MCF 10A (cell line): ENCODE results near the gene TCAIM. TPM values are rescaled to one million over a fixed set of nuclear protein-coding genes. Genes with fewer than 3 reads are reported as not detected.

ENCODE experiments used
- BruUV-seq: library from RNA; stranded (reverse); fragments of 400-500 nt; replicated peaks from 2 replicates; lab custom pipeline; 2021; lab: Mats Ljungman, UMichigan
- CTCF ChIA-PET: fragments of 300-600 bp; sonication (Branson Sonifier 250); formaldehyde crosslinking; extraction: SDS; loops from one replicate; lab custom pipeline; 2021; ENCODE audit warnings: antibody characterized with exemption, inconsistent platforms; lab: Yijun Ruan, JAX
- POLR2A ChIA-PET: fragments of 300-600, 350-650 bp; sonication (Branson Sonifier 250); formaldehyde crosslinking; extraction: SDS; loops from one replicate; lab custom pipeline; 2020; ENCODE audit warnings: antibody characterized with exemption, inconsistent platforms; lab: Yijun Ruan, JAX
- DNase-seq: peaks from one replicate; pipeline ENCODE4 v3.0.0-alpha.2; 2018; ENCODE audit not compliant: unreplicated experiment
- H3K27ac Mint-ChIP-seq: one replicate; pipeline ENCODE4 v1.8.0; 2022; ENCODE audit warnings: mild to moderate bottlenecking, low read depth, mixed read lengths; ENCODE audit not compliant: unreplicated experiment
- H3K27me3 Mint-ChIP-seq: one replicate; pipeline ENCODE4 v1.8.0; 2022; ENCODE audit warnings: mixed read lengths; ENCODE audit not compliant: insufficient read depth, unreplicated experiment
- H3K36me3 Mint-ChIP-seq: one replicate; pipeline ENCODE4 v1.8.0; 2022; ENCODE audit warnings: mild to moderate bottlenecking, moderate library complexity, mixed read lengths; ENCODE audit not compliant: insufficient read depth, unreplicated experiment
- H3K4me1 Mint-ChIP-seq: one replicate; pipeline ENCODE4 v1.8.0; 2022; ENCODE audit warnings: mixed read lengths; ENCODE audit not compliant: insufficient read depth, unreplicated experiment
- H3K4me3 Mint-ChIP-seq: one replicate; pipeline ENCODE4 v1.8.0; 2022; ENCODE audit warnings: mild to moderate bottlenecking, moderate library complexity, mixed read lengths; ENCODE audit not compliant: unreplicated experiment
- H3K9me3 Mint-ChIP-seq: one replicate; pipeline ENCODE4 v1.8.0; 2022; ENCODE audit warnings: mixed read lengths; ENCODE audit not compliant: unreplicated experiment
- intact Hi-C: fragments of 100-400 bp; cut with micrococcal nuclease; formaldehyde crosslinking; loops from 2 replicates; pipeline ENCODE4 v1.14.1; 2022
- total RNA-seq: library from RNA; stranded (reverse); gene quantifications from 2 replicates; pipeline ENCODE4 v1.2.3, GENCODE V29; 2022
- TF ChIP-seq, protein P1 (sequence below): fragments of 200-600 bp; IDR thresholded peaks from one replicate; pipeline ENCODE4 v1.8.0; 2022; ENCODE audit warnings: antibody characterized with exemption, mild to moderate bottlenecking; ENCODE audit not compliant: unreplicated experiment

The TCAIM gene
- total RNA-seq, 1 experiment from 2014 or later = 26.6 TPM

DNA sequence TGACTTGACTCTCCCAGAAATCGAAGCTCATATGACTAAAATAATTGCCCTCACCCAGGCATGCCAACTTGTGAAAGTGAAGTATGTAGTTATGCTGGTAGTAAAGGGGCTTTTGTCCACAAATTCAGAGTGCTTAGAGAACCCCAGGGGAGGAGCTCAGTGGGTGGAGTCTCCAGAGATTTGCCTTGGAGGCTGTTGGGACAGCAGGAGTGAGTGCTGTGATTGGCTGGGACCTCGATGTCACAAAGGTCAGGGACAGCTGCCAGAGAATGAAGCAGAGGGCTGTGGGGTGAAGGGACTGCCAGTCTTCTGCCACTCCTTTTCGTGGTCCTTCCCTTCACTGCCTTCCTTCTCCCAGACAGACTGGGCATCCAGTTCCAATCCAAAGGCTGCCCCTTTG lies 89.1 kb downstream of the TCAIM start:
- no peak for DNase-seq
- Mint-ChIP-seq H3K9me3 (no peaks in the 10 kb centered on the region), H3K27ac (no peak overlapping the region), H3K4me3 (no peak overlapping the region), H3K4me1 (no peaks in the 10 kb centered on the region), H3K36me3 (no peaks in the 10 kb centered on the region), H3K27me3 (no peaks in the 10 kb centered on the region)
- intact Hi-C loops = no loop called here
- ChIA-PET CTCF (no interaction called here), POLR2A (no interaction called here)
- no TSS peak for BruUV-seq
- TF ChIP-seq, protein P1, sequence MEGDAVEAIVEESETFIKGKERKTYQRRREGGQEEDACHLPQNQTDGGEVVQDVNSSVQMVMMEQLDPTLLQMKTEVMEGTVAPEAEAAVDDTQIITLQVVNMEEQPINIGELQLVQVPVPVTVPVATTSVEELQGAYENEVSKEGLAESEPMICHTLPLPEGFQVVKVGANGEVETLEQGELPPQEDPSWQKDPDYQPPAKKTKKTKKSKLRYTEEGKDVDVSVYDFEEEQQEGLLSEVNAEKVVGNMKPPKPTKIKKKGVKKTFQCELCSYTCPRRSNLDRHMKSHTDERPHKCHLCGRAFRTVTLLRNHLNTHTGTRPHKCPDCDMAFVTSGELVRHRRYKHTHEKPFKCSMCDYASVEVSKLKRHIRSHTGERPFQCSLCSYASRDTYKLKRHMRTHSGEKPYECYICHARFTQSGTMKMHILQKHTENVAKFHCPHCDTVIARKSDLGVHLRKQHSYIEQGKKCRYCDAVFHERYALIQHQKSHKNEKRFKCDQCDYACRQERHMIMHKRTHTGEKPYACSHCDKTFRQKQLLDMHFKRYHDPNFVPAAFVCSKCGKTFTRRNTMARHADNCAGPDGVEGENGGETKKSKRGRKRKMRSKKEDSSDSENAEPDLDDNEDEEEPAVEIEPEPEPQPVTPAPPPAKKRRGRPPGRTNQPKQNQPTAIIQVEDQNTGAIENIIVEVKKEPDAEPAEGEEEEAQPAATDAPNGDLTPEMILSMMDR = no peak

DNA sequence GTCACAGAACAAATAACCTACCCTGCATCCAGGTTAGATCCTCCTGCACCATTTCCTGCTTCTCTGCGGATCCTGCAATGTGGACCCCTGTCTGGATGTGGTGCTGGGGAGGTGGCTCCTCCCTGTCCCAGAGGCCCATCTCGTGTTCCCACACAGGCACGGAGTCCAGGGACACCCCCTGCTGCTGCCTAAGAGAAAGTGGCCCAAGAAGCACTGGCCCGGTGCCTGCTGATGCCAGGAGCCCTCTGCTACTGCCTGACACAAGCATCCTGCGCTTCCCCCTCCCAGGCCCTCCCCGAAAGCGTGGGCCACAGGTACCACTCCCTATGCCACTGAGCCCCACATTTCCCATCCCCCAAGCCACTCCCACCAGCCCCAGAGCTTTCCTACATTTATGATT lies 90.3 kb downstream of the TCAIM start:
- no TSS peak for BruUV-seq
- TF ChIP-seq, protein P1 = no peak
- H3K36me3 Mint-ChIP-seq = no peaks in the 10 kb centered on the region
- no peak overlapping the region for H3K27ac Mint-ChIP-seq
- H3K27me3 Mint-ChIP-seq = no peaks in the 10 kb centered on the region
- intact Hi-C loops = no loop called here
- H3K4me3 Mint-ChIP-seq = no peak overlapping the region
- ChIA-PET CTCF (no interaction called here), POLR2A (no interaction called here)
- H3K4me1 Mint-ChIP-seq = no peaks in the 10 kb centered on the region
- DNase-seq = no peak
- H3K9me3 Mint-ChIP-seq = no peaks in the 10 kb centered on the region

DNA sequence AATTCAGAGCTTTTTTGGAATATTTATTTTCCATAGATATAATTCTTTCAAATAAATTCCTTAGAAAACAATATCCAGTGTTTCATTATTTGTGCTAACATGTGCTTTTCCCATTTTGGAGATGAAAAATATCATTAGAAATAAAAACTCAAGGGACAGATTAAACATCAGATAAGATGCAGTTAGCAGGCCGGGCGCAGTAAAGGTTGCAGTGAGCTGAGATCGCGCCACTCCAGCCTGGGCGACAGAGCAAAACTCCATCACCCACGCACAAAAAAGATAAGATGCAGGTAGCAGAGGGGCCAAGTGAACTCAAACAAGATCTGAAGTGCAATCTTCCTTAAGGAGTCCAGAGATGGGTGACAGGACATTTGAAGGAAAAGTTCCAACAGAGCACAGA lies 90.9 kb downstream of the TCAIM start:
- Mint-ChIP-seq H3K9me3 (no peaks in the 10 kb centered on the region), H3K4me1 (no peaks in the 10 kb centered on the region), H3K27me3 (no peaks in the 10 kb centered on the region), H3K36me3 (no peaks in the 10 kb centered on the region), H3K4me3 (no peak overlapping the region), H3K27ac (no peak overlapping the region)
- POLR2A ChIA-PET = no interaction called here
- BruUV-seq = no TSS peak
- intact Hi-C loops = no loop called here
- TF ChIP-seq, protein P1 = no peak
- DNase-seq = no peak
- CTCF ChIA-PET = no interaction called here

DNA sequence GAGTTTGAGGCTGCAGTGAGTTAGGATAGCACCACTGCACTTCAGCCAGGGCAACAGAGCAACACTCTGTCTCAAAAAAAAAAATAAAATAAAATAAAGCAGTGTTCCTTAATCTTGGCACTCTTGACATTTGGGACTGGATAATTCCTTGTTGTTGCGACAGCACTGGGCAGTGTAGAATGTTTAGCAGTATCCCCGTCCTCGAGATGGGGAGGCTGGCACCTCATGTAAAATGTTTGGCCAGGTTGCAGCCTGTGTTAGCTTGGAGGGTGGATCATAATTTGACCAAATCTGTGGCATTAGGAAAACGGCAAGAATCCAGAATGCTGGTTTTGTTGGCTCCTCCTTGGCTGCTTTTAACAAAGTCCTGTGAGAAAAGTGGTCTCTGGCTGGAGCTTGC lies 91.9 kb downstream of the TCAIM start:
- H3K4me1 Mint-ChIP-seq = no peaks in the 10 kb centered on the region
- no peak overlapping the region for H3K27ac Mint-ChIP-seq
- intact Hi-C loops = no loop called here
- no peak overlapping the region for H3K4me3 Mint-ChIP-seq
- H3K36me3 Mint-ChIP-seq = no peaks in the 10 kb centered on the region
- no peaks in the 10 kb centered on the region for H3K9me3 Mint-ChIP-seq
- BruUV-seq = no TSS peak
- no peaks in the 10 kb centered on the region for H3K27me3 Mint-ChIP-seq
- TF ChIP-seq, protein P1 = no peak
- POLR2A ChIA-PET = no interaction called here
- DNase-seq = no peak
- CTCF ChIA-PET = no interaction called here
